ENCODE measurements around the gene FAM110C. TPM values are rescaled to one million over a fixed set of nuclear protein-coding genes. Genes with fewer than 3 reads are reported as not detected.
"Not testable (repeated sequence)": the region's sequence is repeated elsewhere in the genome, so short reads cannot be mapped to it uniquely, and the experiment has no call there.

Gene FAM110C
- polyA plus RNA-seq, 1 donor from 2014 or later = 0.21 TPM

DNA sequence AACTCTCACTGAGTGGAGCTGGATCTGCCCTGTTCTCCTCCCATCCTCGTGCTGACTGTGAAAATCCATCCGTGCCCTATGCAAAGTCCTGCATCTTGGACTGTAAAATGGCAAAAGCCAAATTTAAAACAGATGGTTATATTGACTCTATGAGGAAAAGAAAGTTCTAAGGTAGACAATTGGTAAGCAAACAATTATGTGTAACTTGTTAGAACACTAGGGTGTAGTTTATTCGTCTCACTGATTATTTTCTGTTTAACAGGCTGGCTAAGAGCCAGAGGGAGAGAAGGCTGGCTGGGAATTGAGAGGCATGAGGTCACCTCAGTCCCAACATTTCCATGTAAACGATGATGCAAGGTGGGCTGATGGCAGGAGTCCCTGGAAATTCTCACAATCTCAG, 26.0 kb downstream of the FAM110C start:
- H2AFZ ChIP-seq (ENCODE audit: low read depth, low read length); H3F3A ChIP-seq (ENCODE audit: insufficient read depth, low read length, poor library complexity, severe bottlenecking); H3K36me3 ChIP-seq (ENCODE audit: insufficient read depth, low read length); H3K9me3 ChIP-seq (ENCODE audit: low read length); H3K4me3 ChIP-seq (ENCODE audit: low read length); H4K20me1 ChIP-seq (ENCODE audit: insufficient read depth); H3K79me2 ChIP-seq (replicated peaks; ENCODE audit: insufficient read depth, low read length); H3K9ac ChIP-seq (ENCODE audit: low read length); H3K27me3 ChIP-seq (ENCODE audit: insufficient read depth, low read depth, low read length); H3K9me2 ChIP-seq (ENCODE audit: insufficient read depth, low read length); H3K4me2 ChIP-seq (ENCODE audit: low read length); H3K27ac ChIP-seq (ENCODE audit: low read length): not testable (repeated sequence)

DNA sequence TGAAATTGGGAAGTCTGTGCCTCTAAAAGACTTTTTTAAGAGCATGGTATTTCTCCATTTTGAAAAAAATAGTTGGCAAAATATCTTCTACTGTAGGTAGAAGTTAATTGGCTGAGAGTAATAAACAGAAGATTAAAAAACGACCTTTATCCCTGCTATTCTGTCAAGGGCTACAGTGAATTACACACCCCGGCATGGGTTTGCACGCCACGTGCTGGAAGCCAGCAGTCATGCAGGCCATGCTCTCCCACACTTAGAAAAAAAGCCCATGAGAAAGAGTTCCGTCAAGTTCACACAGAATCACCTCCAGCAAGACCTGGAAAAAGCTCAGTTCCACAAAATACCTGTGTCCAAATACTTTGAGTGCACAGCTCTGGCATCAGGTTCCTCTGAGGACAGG, 26.8 kb downstream of the FAM110C start:
- H3K9me3 ChIP-seq (ENCODE audit: low read length) = no peaks in the 10 kb centered on the region
- no peaks in the 10 kb centered on the region for H3K79me2 ChIP-seq (replicated peaks; ENCODE audit: insufficient read depth, low read length)
- H3K4me2 ChIP-seq (ENCODE audit: low read length) = no peak overlapping the region
- no peaks in the 10 kb centered on the region for H3K36me3 ChIP-seq (ENCODE audit: insufficient read depth, low read length)
- no peaks in the 10 kb centered on the region for H3F3A ChIP-seq (ENCODE audit: insufficient read depth, low read length, poor library complexity, severe bottlenecking)
- no peak overlapping the region for H3K4me3 ChIP-seq (ENCODE audit: low read length)
- no peaks in the 10 kb centered on the region for H4K20me1 ChIP-seq (ENCODE audit: insufficient read depth)
- no peak overlapping the region for H3K27ac ChIP-seq (ENCODE audit: low read length)
- H3K9ac ChIP-seq (ENCODE audit: low read length) = no peak overlapping the region
- no peak for TF ChIP-seq SMC3 (conservative IDR thresholded peaks at IDR 0.05; ENCODE audit: poor library complexity)
- TF ChIP-seq EZH2 (IDR thresholded peaks at IDR 0.05; ENCODE audit: borderline replicate concordance, insufficient read depth, low read length, poor library complexity, severe bottlenecking) = no peak
- TF ChIP-seq EP300 (conservative IDR thresholded peaks at IDR 0.05; ENCODE audit: poor library complexity, severe bottlenecking) = no peak
- TF ChIP-seq, protein P1, sequence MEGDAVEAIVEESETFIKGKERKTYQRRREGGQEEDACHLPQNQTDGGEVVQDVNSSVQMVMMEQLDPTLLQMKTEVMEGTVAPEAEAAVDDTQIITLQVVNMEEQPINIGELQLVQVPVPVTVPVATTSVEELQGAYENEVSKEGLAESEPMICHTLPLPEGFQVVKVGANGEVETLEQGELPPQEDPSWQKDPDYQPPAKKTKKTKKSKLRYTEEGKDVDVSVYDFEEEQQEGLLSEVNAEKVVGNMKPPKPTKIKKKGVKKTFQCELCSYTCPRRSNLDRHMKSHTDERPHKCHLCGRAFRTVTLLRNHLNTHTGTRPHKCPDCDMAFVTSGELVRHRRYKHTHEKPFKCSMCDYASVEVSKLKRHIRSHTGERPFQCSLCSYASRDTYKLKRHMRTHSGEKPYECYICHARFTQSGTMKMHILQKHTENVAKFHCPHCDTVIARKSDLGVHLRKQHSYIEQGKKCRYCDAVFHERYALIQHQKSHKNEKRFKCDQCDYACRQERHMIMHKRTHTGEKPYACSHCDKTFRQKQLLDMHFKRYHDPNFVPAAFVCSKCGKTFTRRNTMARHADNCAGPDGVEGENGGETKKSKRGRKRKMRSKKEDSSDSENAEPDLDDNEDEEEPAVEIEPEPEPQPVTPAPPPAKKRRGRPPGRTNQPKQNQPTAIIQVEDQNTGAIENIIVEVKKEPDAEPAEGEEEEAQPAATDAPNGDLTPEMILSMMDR (IDR thresholded peaks at IDR 0.05; ENCODE audit: poor library complexity, severe bottlenecking) = no peak
- TF ChIP-seq RAD21 (conservative IDR thresholded peaks at IDR 0.05) = no peak
- TF ChIP-seq, protein P2, sequence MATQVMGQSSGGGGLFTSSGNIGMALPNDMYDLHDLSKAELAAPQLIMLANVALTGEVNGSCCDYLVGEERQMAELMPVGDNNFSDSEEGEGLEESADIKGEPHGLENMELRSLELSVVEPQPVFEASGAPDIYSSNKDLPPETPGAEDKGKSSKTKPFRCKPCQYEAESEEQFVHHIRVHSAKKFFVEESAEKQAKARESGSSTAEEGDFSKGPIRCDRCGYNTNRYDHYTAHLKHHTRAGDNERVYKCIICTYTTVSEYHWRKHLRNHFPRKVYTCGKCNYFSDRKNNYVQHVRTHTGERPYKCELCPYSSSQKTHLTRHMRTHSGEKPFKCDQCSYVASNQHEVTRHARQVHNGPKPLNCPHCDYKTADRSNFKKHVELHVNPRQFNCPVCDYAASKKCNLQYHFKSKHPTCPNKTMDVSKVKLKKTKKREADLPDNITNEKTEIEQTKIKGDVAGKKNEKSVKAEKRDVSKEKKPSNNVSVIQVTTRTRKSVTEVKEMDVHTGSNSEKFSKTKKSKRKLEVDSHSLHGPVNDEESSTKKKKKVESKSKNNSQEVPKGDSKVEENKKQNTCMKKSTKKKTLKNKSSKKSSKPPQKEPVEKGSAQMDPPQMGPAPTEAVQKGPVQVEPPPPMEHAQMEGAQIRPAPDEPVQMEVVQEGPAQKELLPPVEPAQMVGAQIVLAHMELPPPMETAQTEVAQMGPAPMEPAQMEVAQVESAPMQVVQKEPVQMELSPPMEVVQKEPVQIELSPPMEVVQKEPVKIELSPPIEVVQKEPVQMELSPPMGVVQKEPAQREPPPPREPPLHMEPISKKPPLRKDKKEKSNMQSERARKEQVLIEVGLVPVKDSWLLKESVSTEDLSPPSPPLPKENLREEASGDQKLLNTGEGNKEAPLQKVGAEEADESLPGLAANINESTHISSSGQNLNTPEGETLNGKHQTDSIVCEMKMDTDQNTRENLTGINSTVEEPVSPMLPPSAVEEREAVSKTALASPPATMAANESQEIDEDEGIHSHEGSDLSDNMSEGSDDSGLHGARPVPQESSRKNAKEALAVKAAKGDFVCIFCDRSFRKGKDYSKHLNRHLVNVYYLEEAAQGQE (IDR thresholded peaks at IDR 0.05; ENCODE audit: borderline replicate concordance) = no peak
- no peak for TF ChIP-seq POLR2AphosphoS5 (IDR thresholded peaks at IDR 0.05)
- TF ChIP-seq MXI1 (conservative IDR thresholded peaks at IDR 0.05; ENCODE audit: poor library complexity, severe bottlenecking) = no peak
- no peak for TF ChIP-seq TAF1 (IDR thresholded peaks at IDR 0.05; ENCODE audit: low read depth)
- H3K9me2 ChIP-seq (ENCODE audit: insufficient read depth, low read length) = no peaks in the 10 kb centered on the region
- no peaks in the 10 kb centered on the region for H3K27me3 ChIP-seq (ENCODE audit: insufficient read depth, low read depth, low read length)
- no peak overlapping the region for H2AFZ ChIP-seq (ENCODE audit: low read depth, low read length)

Data from neural cell (in vitro differentiated cells).